GM19351 (cell line): ENCODE measurements around the gene ASPN.
"Not testable (repeated sequence)": the region's sequence is repeated elsewhere in the genome, so short reads cannot be mapped to it uniquely, and the experiment has no call there.

Experiments used
- ATAC-seq: cut with Tn5 transposase; IDR thresholded peaks from one replicate; pipeline ENCODE4 v1.9.1; 2021; ENCODE audit warnings: mild to moderate bottlenecking, moderate library complexity; ENCODE audit not compliant: unreplicated experiment

ASPN gene

GRCh38 chr9:92423612-92424011 lies 58.7 kb downstream of the ASPN start:
- no peak for ATAC-seq

DNA sequence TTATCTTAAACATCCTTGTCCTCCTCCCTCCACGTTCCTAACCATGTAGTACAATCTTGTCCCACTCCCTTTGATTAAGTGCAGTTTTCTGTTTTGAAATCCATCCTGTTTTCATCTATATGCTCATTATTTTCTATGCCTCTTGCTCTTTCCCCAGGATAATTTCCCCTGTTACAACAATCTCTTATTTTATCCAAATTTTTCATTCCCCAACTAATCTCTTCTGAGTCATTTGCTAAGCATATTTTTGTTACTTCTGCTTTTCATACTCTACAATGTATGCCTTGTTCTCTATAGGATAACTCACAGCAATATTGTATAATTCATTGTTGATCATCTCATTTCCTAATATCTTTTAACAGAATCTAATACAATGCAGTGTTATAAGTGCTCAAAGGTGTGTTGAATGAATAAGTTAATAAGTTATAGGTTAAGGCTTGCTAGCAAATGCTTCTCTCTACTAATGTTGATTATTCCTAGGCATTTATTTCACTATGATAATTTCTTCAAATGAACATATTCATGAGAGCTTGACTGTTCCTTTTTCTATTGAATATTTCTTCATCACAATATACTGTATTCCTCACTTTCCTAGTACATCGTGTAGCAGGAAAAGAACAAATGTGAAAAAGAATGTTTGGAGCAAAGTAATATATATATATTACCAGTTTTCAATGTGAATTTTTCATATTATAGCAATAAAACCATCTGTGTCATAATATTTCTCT lies 59.5 kb downstream of the ASPN start:
- ATAC-seq, result no peak

GRCh38 chr9:92414566-92414965 lies 67.7 kb downstream of the ASPN start:
- ATAC-seq, result no peak

DNA sequence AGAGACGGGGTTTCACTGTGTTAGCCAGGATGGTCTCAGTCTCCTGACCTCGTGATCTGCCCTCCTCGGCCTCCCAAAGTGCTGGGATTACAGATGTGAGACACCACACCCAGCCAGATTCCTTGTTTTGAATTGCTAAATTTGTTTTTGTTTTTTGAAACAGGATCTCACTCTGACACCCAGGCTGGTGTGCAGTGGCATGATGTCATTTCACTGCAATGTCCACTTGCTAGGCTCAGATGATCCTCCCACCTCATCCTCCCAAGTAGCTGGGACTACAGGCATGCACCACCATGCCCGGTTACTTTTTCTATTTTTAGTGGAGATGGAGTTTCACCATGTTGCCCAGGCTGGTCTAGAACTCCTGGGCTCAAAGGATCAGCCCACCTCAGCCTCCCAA lies 71.1 kb downstream of the ASPN start:
- ATAC-seq, result not testable (repeated sequence)

- no peak for ATAC-seq
These were observed 73.4 kb downstream of the ASPN start for GRCh38 chr9:92408747-92409478.

GRCh38 chr9:92407818-92408217 lies 74.5 kb downstream of the ASPN start:
- no peak for ATAC-seq

DNA sequence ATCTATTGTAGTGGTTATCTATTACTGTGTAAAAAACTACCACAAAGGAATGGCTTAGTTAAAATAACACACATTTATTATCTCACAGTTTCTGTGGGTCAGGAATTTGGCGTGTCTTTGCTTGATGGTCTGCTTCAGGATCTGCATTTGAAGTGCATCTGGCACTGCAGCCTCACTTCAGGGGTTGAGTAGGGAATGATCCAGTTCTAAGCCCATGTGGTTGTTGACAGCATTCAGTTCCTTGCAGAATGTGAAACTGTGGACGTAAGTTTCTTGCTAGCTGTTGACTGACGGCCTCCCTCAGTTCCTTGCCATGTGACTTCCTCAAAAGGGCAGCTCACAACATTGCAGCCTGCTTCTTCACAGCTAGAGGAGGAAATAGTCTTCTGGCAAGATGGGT lies 75.8 kb downstream of the ASPN start:
- peak; percentile 75 for ATAC-seq
